GM18520 (cell line): ENCODE data around the gene NEK7.
"Not testable (repeated sequence)": the region's sequence is repeated elsewhere in the genome, so short reads cannot be mapped to it uniquely, and the experiment has no call there.

Experiments used
- ATAC-seq: cut with Tn5 transposase; IDR thresholded peaks from one replicate; pipeline ENCODE4 v1.9.1; 2021; ENCODE audit not compliant: unreplicated experiment

NEK7 gene

DNA sequence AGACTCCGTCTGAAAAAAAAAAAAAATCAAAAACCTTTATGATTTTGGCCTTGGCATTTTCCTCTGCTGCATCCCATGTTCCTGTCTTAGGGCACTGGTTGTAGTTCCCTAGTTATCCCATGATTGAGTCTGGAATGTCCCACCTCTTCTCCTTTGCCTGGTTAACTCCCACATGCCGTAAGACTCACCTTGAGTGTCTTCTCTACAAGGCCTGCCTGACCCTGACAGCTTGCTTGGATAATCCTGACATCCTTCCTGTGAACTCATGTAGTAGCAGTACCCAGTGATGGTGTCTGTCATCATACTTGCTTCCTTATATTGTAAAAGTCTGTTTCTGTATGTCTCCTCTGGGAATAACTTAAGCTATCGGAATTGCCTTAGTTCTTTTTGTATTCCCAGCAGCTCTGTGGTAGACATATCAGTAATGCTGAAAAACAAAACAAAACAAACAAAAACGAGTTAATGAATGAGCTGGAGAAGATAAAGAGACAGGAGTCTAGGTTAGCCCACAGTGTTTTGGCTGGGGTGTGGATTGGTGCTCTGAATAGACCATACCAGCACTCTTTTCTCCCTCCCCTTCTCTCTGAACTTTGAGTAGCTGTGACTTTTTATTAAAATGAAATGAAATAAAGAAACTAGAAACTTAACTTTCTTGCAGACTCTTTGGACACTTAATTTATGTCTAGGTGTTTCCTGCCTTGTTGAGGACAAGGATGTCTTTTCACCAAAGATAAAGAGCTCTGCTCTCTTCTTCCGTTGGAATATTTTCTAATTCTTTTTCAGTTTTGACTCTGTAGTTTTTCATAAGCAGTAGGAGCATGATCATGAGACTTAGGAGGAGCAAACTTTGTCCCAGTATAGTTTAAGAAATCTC lies 15.1 kb downstream of the NEK7 start:
- ATAC-seq, result no peak

DNA sequence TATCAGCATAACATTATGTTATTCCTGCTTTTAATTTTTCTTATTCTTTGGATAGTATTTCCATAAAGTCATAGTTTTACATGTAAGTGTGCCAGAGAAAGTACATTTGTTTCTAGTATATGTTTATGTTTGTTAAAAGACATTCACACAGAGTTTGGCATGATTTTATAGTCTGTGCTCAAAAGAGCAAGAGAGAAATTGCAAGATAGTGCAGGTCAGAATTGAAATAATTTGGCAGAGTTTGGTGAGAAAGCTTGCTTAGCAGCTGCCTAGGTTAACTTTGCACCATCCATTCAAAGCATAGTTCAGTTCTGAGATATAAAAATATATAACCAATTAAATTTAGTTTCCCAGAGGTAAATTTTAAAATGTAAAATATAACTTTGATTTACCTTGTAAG lies 17.0 kb downstream of the NEK7 start:
- no peak for ATAC-seq

DNA sequence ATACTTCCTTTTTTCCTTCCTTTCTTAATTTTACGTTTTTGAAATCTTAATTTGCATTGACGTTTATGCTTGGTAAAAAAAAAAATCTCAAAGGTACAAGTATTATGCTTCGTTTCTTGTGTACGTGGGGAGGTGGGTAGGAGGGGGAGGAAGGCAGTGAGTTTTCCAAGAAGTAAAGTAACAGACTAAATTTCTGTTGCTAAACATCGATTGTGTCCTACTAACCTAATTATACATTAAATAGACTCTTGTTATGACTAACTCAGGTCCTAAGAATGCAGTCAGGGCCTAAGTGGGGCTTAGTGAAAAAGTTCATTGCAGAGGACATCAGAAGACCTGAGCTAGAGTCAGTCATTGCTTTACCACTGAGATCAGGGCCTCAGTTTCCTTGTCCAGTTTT lies 17.5 kb downstream of the NEK7 start:
- no peak for ATAC-seq

DNA sequence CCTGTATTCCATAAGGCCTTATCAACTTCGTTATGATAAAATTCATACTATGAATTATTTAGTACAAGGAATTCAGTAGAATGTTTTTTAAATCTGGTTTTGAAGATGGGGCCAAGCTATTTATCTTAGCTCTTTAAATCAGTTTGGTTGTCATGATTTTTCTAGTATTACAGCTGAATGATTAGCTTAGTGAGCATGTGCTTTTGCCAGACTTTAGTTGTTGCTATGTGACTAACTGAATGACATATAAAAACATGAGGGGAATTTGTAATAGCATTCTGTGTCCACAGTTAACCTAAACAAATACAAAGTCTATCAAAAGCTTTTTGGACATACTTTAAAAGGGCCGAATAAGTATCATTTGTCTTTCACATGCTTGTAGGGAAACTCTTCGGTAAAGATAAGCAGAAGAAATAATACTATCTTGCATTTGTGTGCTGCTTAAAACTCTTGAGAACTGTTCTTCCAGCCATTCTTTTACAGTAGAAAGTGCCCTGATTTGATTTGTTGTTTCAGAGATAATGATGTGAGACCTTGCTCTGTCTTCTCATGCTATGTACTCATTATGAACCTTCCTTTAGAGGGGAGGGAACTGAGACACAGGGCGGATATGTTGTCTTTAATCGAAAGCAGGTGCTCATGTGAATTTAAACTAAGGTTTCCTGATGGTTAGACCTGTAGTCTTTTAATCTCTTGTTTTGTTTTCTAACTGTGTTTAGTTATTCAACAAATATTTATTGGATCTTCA lies 18.8 kb downstream of the NEK7 start:
- no peak for ATAC-seq

DNA sequence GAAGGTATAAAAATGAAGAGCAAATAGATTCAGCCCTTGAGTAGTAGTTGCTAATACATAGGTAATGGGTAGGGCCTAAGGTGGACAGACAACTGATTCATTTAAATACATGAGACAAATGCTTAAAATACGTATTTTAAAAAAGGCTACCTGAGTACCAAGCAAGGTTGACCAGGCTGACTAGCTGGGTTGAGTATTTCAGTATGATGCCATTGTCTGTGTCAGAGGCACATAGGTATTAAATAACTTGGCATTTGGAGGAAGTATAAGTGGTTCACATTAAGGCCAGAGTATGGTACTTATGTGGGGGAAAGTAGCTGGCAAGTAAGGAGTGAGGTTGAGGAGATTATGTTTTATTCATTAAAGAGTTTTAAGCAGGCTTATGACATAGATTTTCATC lies 19.4 kb downstream of the NEK7 start:
- no peak for ATAC-seq

DNA sequence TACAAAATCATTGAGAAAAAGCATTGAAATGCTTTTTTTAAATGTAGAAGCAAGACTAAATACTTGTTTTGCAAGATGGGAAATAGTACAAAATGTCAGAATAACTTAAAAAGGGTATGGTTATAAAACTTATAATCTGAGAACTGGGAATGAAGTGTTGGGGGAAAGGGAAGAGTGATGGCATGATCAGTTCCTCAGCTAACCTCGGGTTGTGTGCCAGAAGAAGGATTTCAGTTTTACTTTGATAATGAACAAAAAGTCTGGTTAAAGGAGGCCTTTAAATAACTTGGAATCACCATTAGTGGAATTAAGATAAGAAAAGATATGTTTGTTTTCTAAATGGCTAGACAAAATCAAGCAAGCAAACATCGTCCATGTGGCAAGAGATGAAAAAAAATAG lies 20.7 kb downstream of the NEK7 start:
- ATAC-seq, result no peak

DNA sequence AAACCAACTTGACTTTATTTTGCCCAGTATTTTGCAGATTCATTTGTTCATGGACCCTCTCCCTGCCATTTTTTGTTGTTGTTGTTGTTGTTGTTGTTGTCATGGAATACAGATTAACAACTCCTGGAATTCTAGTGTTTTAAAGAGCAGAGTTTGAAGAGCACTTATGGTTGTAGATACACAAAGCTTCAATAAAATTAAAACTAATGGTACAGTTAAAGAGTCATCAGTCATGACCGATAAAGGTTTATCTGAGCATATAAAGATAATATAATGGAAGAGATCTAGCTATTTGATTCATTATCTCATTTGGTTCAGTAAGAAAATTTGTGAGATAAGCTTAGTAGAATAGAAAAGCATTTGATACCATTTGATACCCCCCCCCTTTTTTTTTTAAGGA lies 21.8 kb downstream of the NEK7 start:
- ATAC-seq, result no peak

DNA sequence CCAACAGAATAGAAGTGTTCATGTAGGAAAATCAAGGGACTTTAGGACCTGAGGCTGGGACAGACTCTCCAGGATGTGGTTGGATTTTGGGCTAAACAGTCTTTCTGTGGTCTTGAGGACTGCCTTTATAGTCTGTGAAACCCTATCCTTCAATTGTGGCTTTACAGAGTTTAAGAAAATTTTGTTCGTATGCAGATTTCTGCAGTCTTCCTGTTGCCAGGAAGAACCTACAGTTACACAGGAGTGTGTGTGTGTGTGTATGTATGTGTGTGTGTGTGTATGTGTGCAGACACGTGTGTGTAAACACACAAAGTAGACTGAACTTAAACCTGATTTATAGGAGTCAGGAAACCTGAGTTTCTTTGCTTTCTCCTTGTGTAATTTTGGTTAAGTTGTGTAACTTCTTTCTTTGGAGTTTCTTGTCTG lies 22.8 kb downstream of the NEK7 start:
- no peak for ATAC-seq

DNA sequence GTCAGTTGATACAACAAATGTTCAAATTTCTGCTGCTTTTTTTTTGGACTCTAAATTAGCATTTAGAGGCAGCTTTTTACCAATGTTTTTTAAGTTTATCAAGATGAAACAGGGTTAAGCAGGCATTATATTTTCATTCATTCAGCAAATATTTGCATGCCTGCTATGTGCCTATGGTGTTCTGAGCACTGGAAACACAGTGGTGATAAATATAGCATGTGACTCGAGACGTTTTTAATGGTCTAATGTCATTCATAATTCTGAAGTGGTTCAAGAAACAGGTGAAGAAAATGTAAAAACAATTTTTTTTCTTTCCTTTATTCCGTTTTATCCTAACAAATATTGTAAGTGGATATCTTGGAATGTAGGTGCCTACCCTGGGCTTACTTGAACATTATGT lies 26.8 kb downstream of the NEK7 start:
- no peak for ATAC-seq

DNA sequence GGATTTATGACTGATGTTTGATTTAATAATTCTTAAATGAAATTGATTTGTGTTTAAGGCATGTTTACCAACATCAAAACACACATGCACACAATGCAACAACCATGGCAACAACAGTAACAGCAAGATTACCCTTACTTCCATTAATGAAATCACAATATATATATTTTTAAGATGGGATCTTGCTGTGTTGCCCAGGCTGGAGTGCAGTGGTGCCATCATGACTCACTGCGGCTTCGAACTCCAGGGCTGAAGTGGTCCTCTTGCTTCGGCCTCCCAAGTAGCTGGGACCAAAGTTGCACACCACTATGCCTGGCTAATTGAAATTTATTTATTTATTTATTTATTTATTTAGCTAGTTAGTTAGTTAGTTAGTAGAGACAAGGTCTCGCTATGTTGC lies 27.7 kb downstream of the NEK7 start:
- ATAC-seq, result no peak

DNA sequence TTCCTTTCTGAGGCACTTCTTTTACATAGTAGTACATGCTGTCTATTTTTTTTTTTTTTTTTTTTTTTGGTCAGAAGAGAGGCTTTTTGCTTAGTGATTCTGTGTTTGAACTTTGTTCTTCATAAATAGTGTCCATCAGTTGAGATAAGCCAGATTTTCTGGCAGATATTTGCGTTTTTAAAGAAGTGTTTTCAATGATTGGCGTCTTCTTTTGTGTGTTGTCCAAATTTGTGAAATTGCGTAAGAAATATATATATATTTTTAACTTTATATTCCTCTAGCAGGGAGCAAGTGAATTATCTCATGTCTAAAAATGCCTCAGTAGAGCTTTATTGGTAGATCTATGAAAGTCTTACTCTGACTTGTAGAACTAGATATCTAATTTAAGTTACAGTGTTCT lies 28.3 kb downstream of the NEK7 start:
- no peak for ATAC-seq

DNA sequence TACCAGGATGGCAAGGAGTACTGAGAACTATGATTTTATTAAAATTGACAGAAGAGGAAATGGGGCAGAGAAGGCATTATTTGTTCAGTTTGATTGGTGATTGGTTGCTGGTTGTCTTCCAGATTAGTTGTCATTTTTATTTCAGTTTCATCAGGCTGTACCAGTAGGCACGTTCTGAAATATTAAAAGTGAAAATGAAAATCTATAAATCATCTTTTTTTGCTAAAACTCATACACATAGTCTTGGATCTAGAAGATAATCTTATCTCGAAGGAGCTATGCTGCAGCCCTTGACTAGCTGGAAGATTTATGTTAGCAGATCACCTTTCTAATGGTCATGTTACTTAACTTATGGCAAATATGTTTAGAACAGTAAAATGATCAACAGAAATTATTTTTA lies 29.0 kb downstream of the NEK7 start:
- ATAC-seq, result peak; percentile 45

DNA sequence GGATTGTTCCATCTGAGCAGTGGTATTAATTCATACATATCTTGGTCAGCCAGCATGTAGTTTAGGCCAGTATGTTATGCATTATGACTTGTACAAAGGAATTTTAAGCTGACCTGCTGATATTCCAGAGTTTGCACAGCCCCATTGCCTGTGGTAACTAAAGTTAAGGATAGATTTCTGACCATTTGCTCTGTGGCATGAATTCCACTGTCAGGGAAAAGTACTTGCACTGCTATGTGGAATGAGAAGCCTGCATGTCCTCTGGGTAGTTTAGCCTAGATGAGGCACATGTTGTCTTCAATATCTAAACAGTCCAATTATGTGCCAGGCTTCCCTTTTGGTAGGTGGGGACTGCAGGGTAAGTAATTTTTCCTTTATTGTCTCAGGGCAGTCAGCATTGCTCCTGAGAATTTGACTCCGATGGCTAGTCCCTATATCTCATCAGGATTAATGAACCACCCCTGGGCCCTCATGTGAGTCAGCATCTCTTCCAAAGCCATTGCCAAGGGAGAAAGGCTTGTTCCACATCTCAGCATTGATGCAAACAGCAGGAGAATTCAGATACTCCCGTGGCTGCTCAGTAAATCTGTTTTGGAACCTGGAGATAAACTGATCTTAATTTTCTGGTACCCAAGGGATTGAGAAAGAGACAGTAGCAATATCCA lies 30.2 kb downstream of the NEK7 start:
- ATAC-seq, result no peak

DNA sequence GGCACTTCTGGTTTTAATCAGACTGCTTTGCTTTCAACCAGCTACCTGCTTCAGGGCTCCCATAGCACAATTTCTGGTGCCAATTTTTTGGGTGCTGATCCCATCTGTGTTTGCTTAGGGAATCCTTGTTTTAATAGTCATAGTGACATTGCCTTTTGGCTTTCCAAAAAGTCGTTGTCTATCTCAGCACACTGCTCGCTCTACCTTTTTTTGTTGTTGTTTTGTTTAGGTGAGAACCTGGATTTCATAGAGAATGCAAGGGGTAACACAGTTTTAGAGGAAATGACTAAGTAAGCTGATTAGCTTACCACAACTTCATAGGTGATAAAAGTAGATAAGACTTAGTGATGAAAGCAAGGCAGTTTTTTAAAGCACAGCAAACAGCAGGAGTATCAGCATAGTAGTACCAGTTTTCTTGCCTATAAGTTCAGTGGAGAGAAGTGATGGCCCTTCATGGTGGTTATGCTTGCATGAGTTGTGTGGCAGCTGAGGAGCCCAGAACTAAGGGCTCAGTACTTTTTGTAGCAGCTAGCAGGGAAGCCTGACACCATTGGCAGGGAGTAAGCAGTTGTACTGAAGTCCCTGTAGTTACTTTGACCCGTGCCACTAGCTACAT lies 31.3 kb downstream of the NEK7 start:
- ATAC-seq, result peak; percentile 63

DNA sequence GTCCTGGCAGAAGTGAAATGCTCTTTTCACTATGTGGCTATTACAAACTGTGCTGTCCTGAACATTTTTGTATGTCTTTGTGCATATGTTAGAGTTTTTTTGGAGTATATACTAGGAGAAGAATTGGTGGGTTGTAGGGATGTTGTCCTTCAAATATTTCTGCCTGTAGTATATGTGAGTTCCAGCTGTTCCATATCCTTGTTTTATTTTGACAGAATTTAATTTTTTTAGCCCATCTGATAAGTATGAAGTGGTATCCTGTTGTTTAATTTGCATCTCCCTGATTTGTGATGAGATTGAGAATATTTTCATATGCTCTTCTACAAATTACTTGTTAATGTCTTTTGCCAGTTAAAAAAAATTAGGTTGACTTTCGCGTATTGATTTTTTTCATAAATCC lies 34.3 kb downstream of the NEK7 start:
- ATAC-seq, result no peak

DNA sequence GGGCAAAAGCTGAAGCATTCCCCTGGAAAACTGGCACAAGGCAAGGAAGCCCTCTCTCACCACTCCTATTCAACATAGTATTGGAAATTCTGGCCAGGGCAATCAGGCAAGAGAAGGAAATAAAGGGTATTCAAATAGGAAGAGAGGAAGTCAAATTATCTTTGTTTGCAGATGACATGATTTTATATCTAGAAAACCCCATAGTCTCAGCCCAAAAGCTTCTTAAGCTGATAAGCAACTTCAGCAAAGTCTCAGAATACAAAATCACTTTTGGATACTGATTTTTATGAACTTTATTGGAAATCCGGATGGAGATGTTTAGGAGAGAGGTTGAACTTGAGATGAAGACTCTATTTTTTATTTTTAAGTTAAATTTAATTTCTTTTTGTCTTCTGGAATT lies 37.1 kb downstream of the NEK7 start:
- not testable (repeated sequence) for ATAC-seq

DNA sequence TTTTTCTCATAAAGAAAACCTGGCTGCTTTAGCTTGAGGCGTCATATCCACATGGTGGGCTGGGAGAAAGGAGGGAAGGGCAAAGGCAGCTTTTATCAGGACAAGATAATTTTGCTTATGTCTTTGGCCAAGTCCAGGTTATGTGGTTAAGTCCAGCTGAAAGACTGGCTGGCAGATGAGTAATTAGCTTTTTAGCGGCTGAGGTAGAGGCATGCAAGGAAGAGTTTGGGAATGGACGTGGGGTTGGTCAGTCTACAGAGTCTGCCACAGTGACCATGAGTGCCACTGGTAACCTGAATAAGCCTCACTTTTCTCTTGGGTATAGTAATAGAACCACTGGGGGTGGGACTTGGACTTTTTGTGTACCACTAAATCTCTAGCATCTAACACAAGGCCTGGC lies 39.8 kb downstream of the NEK7 start:
- ATAC-seq, result no peak

DNA sequence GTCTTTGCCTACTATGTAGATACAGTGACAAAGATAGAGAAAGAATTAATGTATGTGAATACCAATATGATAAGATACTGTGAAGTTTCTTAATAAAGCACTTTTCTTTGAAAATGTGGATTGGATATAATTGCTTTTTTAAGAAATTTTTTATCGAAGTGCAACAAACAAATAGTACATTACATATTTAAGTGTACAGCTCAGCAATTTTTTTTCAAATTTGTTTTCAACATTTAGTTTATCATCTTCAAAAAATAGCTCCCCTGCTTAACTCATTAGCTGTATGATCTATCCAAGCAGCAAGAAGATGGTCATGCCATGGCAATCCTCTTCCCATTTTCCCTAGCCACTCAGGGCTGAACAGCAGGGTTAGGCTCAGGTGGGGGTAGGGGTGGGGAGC lies 40.5 kb downstream of the NEK7 start:
- ATAC-seq, result no peak

DNA sequence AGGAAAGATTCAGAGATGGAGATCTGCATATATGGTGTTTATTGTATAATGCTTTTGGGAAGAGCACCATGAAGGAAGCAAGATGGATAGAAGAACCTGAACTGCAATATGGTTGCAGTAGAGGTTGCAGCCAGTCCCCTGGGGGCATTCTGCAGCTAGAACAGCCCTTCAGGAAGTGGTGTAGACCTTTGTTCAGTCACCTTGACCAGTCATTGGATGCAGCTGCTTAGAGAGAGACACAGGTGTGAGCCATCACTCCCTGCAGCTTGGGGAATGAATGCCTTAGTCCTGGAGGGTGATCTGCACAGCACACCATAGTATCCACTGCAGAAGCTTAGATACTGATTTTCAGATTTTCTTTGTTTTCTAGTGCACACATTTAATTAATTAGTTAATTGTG lies 42.3 kb downstream of the NEK7 start:
- peak; percentile 57 for ATAC-seq

DNA sequence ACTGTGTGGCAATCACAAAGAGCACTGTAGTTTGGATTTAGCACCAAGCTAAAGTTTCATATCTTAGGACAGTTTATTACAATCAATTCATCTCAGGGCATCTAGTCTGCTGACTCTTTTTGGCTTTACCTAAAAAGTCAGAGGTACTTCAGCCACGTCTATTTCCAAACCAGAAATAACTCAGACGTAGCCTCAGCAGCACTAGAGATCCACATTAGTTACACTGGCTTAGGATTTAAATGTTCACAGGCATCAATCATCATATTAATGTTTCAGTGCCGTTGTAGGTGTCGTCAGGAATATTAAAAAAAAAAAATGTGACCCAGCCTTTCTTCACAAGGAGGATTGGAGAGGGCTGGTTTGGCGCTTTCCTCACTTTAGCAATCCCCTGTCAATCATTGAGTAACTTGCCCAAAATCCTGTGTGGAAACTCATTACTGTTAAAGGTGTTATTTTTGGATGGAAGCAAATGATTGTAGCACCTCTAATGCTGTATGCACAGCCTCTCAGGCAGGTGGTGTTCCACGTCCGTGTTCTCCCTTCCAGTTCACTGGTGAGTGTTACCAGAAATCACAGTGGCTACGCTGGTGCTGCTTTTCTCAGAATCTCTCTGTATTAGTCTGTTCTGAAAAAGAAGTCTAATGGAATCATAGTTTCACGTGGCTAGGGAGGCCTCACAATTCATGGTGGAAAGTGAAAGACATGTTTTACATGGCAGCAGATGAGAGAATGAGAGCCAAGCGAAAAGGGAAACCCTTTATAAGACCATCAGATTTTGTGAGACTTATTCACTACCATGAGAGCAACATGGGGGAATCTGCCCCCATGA lies 45.4 kb downstream of the NEK7 start:
- peak; percentile 68 for ATAC-seq

DNA sequence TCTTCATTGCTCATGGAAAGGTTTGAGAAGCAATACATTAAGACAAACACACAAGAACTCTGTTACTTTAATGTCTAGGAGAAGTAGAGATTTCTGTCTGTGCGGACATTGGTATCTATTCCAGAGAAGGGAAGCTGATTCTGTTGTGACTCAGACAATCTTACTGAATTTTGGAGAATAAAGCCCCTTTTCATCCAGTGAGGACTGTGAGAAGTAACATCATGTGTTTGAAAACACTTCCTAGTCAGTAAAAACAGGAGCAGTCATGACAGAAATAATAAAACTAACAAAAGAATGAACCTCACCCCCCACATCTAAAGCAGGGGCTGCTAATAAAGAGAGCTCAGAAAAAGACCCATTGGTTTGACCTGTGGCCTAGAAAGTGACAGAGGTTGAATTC lies 46.6 kb downstream of the NEK7 start:
- ATAC-seq, result no peak
